H1 (cell line): ENCODE measurements around the gene ZNF548. TPM values are rescaled to one million over a fixed set of nuclear protein-coding genes. Genes with fewer than 3 reads are reported as not detected.

ENCODE experiments used
- CTCF ChIA-PET: fragments of 300-600 bp; sonication (Branson Sonifier 250); formaldehyde crosslinking; loops from one replicate; lab custom pipeline; 2021; ENCODE audit not compliant: partially characterized antibody; lab: Charles Lee
- POLR2A ChIA-PET: fragments of 300-600 bp; sonication (Branson Sonifier 250); formaldehyde crosslinking; loops from one replicate; lab custom pipeline; 2021; ENCODE audit warnings: inconsistent platforms; ENCODE audit not compliant: partially characterized antibody; lab: Charles Lee
- DNase-seq, 2 experiments: peaks; one replicate each; pipeline versions ENCODE4 v3.0.0 to v3.0.0-alpha.2; 2010 to 2022; ENCODE audit warnings: low spot score in 2 of 2, low read depth in 1 of 2, mixed read lengths in 1 of 2
- FAIRE-seq: peaks from 2 replicates; lab custom pipeline; 2011; peaks lifted over from hg19 to GRCh38; lab: Jason Lieb, UNC
- H2AFZ ChIP-seq: 2 replicates; pipeline ENCODE4 v1.8.1; 2012; ENCODE audit warnings: low read length, inconsistent platforms
- H2AK5ac ChIP-seq: 2 replicates; pipeline ENCODE4 v1.6.1; 2013; ENCODE audit warnings: low read depth, low read length
- H2BK120ac ChIP-seq: replicated peaks from 2 replicates; pipeline ENCODE3; 2013; ENCODE audit warnings: low read depth, low read length, inconsistent platforms
- H2BK12ac ChIP-seq: 2 replicates; pipeline ENCODE4 v1.6.1; 2013; ENCODE audit warnings: low read depth, low read length
- H2BK15ac ChIP-seq: 2 replicates; pipeline ENCODE4 v1.6.1; 2013; ENCODE audit warnings: low read length
- H2BK20ac ChIP-seq: 2 replicates; pipeline ENCODE4 v1.6.1; 2013; ENCODE audit warnings: low read length
- H2BK5ac ChIP-seq: 2 replicates; pipeline ENCODE4 v1.6.1; 2013; ENCODE audit warnings: low read depth, low read length
- H3K14ac ChIP-seq: 2 replicates; pipeline ENCODE4 v1.6.1; 2013; ENCODE audit warnings: inconsistent platforms; ENCODE audit not compliant: insufficient read length
- H3K18ac ChIP-seq: 2 replicates; pipeline ENCODE4 v1.6.1; 2013; ENCODE audit warnings: low read length; ENCODE audit errors: extremely low read depth
- H3K23ac ChIP-seq: 2 replicates; pipeline ENCODE4 v1.6.1; 2013; ENCODE audit warnings: inconsistent platforms; ENCODE audit not compliant: insufficient read length
- H3K23me2 ChIP-seq: 2 replicates; pipeline ENCODE4 v1.6.1; 2013; ENCODE audit warnings: low read depth, low read length
- H3K27ac ChIP-seq: 2 replicates; pipeline ENCODE4 v1.6.1; 2011; ENCODE audit warnings: low read depth, low read length, inconsistent platforms
- H3K27me3 ChIP-seq, 4 experiments: replicated peaks in 1 of 4; 1 replicate in 1 of 4; 2 replicates in 3 of 4; pipeline versions ENCODE4 v1.6.1 to v1.8.1; 2011 to 2013; ENCODE audit warnings: low read length in 3 of 4, mild to moderate bottlenecking in 3 of 4, inconsistent platforms in 2 of 4, mixed read lengths in 2 of 4, moderate library complexity in 1 of 4; ENCODE audit not compliant: control insufficient read depth in 3 of 4, insufficient read depth in 3 of 4; ENCODE audit errors: extremely low read depth in 1 of 4
- H3K36me3 ChIP-seq, 4 experiments: 2 replicates each; pipeline versions ENCODE4 v1.6.1 to v1.8.1; 2011 to 2013; ENCODE audit warnings: mild to moderate bottlenecking in 4 of 4, low read length in 3 of 4, moderate library complexity in 2 of 4, control low read depth in 1 of 4, inconsistent platforms in 1 of 4; ENCODE audit not compliant: insufficient read depth in 4 of 4, control insufficient read depth in 2 of 4
- H3K4ac ChIP-seq: replicated peaks from 2 replicates; pipeline ENCODE3; 2013; ENCODE audit warnings: low read length, low read depth, mixed read lengths, inconsistent platforms; ENCODE audit not compliant: insufficient read length
- H3K4me1 ChIP-seq, 4 experiments: replicated peaks in 1 of 4; 1 replicate in 1 of 4; 2 replicates in 3 of 4; pipeline versions ENCODE4 v1.6.1 to v1.8.1; 2011 to 2013; ENCODE audit warnings: low read length in 3 of 4, inconsistent platforms in 2 of 4, mixed read lengths in 1 of 4; ENCODE audit not compliant: insufficient read depth in 4 of 4, control insufficient read depth in 3 of 4
- H3K4me2 ChIP-seq, 2 experiments: 2 replicates each; pipeline versions ENCODE4 v1.6.1 to v1.8.1; 2011 to 2013; ENCODE audit warnings: low read depth in 2 of 2, low read length in 2 of 2, control low read depth in 1 of 2, inconsistent platforms in 1 of 2, mild to moderate bottlenecking in 1 of 2; ENCODE audit not compliant: insufficient read depth in 1 of 2
- H3K4me3 ChIP-seq, 4 experiments: fragments of 200-600, 300-600 bp in 1 of 4; sonication (generic), shearing (Covaris generic), sonication (Bioruptor Twin) in 1 of 4; 2 replicates each; pipeline versions ENCODE4 v1.5.1 to v1.8.1; 2011 to 2016; ENCODE audit warnings: low read length in 4 of 4, low read depth in 3 of 4, control low read depth in 2 of 4, inconsistent platforms in 2 of 4, mild to moderate bottlenecking in 2 of 4, mixed read lengths in 1 of 4, moderate library complexity in 1 of 4; ENCODE audit not compliant: insufficient read depth in 2 of 4; ENCODE audit errors: extremely low read depth in 1 of 4
- H3K56ac ChIP-seq: replicated peaks from 2 replicates; pipeline ENCODE3; 2013; ENCODE audit warnings: low read depth, mild to moderate bottlenecking, mixed read lengths, low read length, inconsistent platforms; ENCODE audit not compliant: insufficient read length
- H3K79me1 ChIP-seq: 2 replicates; pipeline ENCODE4 v1.6.1; 2013; ENCODE audit warnings: low read depth, low read length, control low read depth
- H3K79me2 ChIP-seq, 2 experiments: 2 replicates each; pipeline versions ENCODE4 v1.6.1 to v1.8.1; 2012 to 2013; ENCODE audit warnings: low read length in 2 of 2, mild to moderate bottlenecking in 2 of 2, inconsistent platforms in 1 of 2; ENCODE audit not compliant: insufficient read depth in 2 of 2, control insufficient read depth in 1 of 2
- H3K9ac ChIP-seq, 4 experiments: replicated peaks in 1 of 4; 1 replicate in 1 of 4; 2 replicates in 3 of 4; pipeline versions ENCODE4 v1.6.1 to v1.8.1; 2011 to 2013; ENCODE audit warnings: low read depth in 3 of 4, low read length in 3 of 4, control low read depth in 2 of 4, mild to moderate bottlenecking in 2 of 4, moderate library complexity in 2 of 4, inconsistent platforms in 1 of 4; ENCODE audit errors: extremely low read depth in 1 of 4
- H3K9me3 ChIP-seq, 2 experiments: 2 replicates each; pipeline versions ENCODE4 v1.6.1 to v1.8.1; 2012 to 2013; ENCODE audit warnings: mild to moderate bottlenecking in 2 of 2, moderate library complexity in 2 of 2, control low read depth in 1 of 2, inconsistent platforms in 1 of 2, low read depth in 1 of 2, low read length in 1 of 2, mixed read lengths in 1 of 2; ENCODE audit not compliant: insufficient read depth in 2 of 2
- H4K20me1 ChIP-seq, 2 experiments: replicated peaks in 1 of 2; 2 replicates each; pipeline versions ENCODE3 to v1.8.1; 2011 to 2013; ENCODE audit warnings: inconsistent platforms in 2 of 2, low read length in 2 of 2, mild to moderate bottlenecking in 1 of 2; ENCODE audit not compliant: insufficient read depth in 2 of 2, control insufficient read depth in 1 of 2
- H4K5ac ChIP-seq: 2 replicates; pipeline ENCODE4 v1.6.1; 2013; ENCODE audit warnings: low read length, low read depth, mixed read lengths, inconsistent platforms; ENCODE audit not compliant: insufficient read length
- H4K8ac ChIP-seq: 2 replicates; pipeline ENCODE4 v1.8.0; 2013; ENCODE audit warnings: mild to moderate bottlenecking, moderate library complexity, low read length, inconsistent platforms; ENCODE audit not compliant: insufficient read depth; ENCODE audit errors: extremely low read depth
- H4K91ac ChIP-seq: replicated peaks from 2 replicates; pipeline ENCODE3; 2013; ENCODE audit warnings: low read length, mixed read lengths, inconsistent platforms; ENCODE audit not compliant: insufficient read length
- BCL11A ChIP-seq, 2 experiments: IDR thresholded peaks; one replicate each; pipeline ENCODE4 v1.6.1; 2011; ENCODE audit warnings: low read depth in 2 of 2, low read length in 2 of 2, mild to moderate bottlenecking in 2 of 2
- CTCF ChIP-seq, 3 experiments: IDR thresholded peaks; 1 replicate in 2 of 3; 2 replicates in 1 of 3; pipeline versions ENCODE4 v1.5.1 to v1.6.1; 2011; ENCODE audit warnings: low read length in 3 of 3, mild to moderate bottlenecking in 3 of 3, inconsistent platforms in 2 of 3, low read depth in 1 of 3, moderate library complexity in 1 of 3; ENCODE audit not compliant: insufficient read depth in 1 of 3; ENCODE audit errors: control extremely low read depth in 1 of 3
- RAD21 ChIP-seq, 2 experiments: IDR thresholded peaks in 1 of 2; conservative IDR thresholded peaks in 1 of 2; 2 replicates each; pipeline ENCODE4 v1.6.1; 2011; ENCODE audit warnings: low read depth in 2 of 2, low read length in 2 of 2, improper control_type of control experiment in 1 of 2, inconsistent platforms in 1 of 2, mild to moderate bottlenecking in 1 of 2, moderate library complexity in 1 of 2
- WGBS, 2 experiments: shearing (Covaris generic) in 1 of 2; methylation state at CpG; one replicate each; pipeline versions ENCODE4 v1.1.6 to v1.1.7; 2013 to 2015; ENCODE audit warnings: low lambda C conversion rate in 2 of 2, mixed read lengths in 2 of 2, inconsistent platforms in 1 of 2, low coverage in 1 of 2, missing lambda C conversion rate in 1 of 2; ENCODE audit not compliant: insufficient replicate concordance in 2 of 2, insufficient coverage in 1 of 2, insufficient read length in 1 of 2; ENCODE audit errors: extremely low coverage in 1 of 2, missing lambda C conversion rate in 1 of 2; 5-methylcytosine and 5-hydroxymethylcytosine counted together
- polyA plus RNA-seq, 7 experiments: library from polyadenylated mRNA; depleted of rRNA in 3 of 7; stranded (reverse) in 5 of 7; unstranded in 2 of 7; fragments of >200 nt in 5 of 7; fragments of 200-250 nt in 2 of 7; gene quantifications; 1 replicate in 5 of 7; 2 replicates in 1 of 7; 4 replicates in 1 of 7; pipeline versions ENCODE4 v1.2.1 to v1.2.3, GENCODE V29; 2011 to 2013; ENCODE audit warnings: missing spikeins in 2 of 7, mixed read lengths in 2 of 7
- total RNA-seq: library from RNA; stranded (reverse); fragmentation: NEBNext Ultra II Directional; extraction: Animal tissue kit (Norgen Biotek cat#: 25700); gene quantifications from 2 replicates; pipeline ENCODE4 v1.2.1, GENCODE V29; 2021

The ZNF548 gene
- total and polyA plus RNA-seq, 2 of the 8 experiments (the other 6 are each of a cell fraction or from before 2014, with no cell fraction given), result 7.4 to 9.9 TPM

DNA sequence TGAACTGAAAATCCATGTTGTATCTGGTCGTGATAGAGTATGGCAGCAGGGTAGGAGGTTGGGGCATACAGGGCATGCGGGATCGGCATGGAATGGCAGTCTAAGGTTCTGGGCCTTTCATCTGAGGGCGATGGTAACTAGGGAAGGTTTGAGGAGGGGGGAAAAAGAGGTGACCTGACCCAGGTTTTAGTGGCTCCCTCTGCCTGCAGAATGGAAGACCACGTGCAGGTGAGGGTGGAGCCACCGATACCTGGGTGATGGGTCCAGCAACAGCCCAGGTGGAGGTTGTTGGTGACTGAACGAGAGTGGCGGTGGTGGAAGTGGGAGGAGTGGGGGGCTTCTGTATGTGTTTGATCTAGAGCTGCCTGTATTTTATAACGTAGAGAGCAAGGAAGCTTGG lies 49.3 kb downstream of the ZNF548 start:
- Histone ChIP-seq H3K36me3 (peaks cover 5 to 15% (median 12%) of the 10 kb centered on the region in 4 experiments; a peak in 7 of 8 replicates), H3K4me1 (peaks cover 0 to 7% (median under 1%) of the 10 kb centered on the region in 4 experiments; a peak in 2 of 7 replicates), H2BK20ac (no peak overlapping the region), H3K14ac (no peak overlapping the region), H4K20me1 (peaks cover 0 to 14% of the 10 kb centered on the region in 2 experiments), H2BK120ac (no peak overlapping the region), H3K79me1 (peaks cover 26% of the 10 kb centered on the region), H2BK12ac (no peak overlapping the region), H2BK5ac (no peak overlapping the region), H3K23me2 (peaks cover 4% of the 10 kb centered on the region), H3K4ac (no peak overlapping the region), H4K91ac (no peak overlapping the region), H4K5ac (no peak overlapping the region), H3K18ac (no peak overlapping the region), H4K8ac (no peak overlapping the region), H3K9me3 (no peaks in the 10 kb centered on the region; a peak in 1 of 4 replicates), H2AK5ac (no peak overlapping the region), H3K56ac (no peak overlapping the region), H2AFZ (no peak overlapping the region), H3K79me2 (peaks cover 27 to 72% of the 10 kb centered on the region in 2 experiments), H3K23ac (no peak overlapping the region), H3K9ac (no peak overlapping the region), H2BK15ac (no peak overlapping the region), H3K27me3 (no peaks in the 10 kb centered on the region), H3K4me3 (no peak overlapping the region), H3K27ac (no peak overlapping the region), H3K4me2 (no peak overlapping the region)
- ChIA-PET CTCF (interaction anchor here (0.7 to 1.7 kb wide), 3 partner anchors 12 to 33 kb away, joined by 4 to 7 read pairs (median 5); no protein-coding TSS in a partner anchor), POLR2A (interaction anchor here (7.0 kb wide), 1 partner anchor 13 kb away, joined by 49 read pairs; no protein-coding TSS in a partner anchor)
- TF ChIP-seq BCL11A (IDR thresholded peaks at IDR 0.05; ENCODE audit: low read depth in 2 of 2, low read length in 2 of 2) (no peak), RAD21 (IDR thresholded peaks at IDR 0.05 in 1 of 2, conservative IDR thresholded peaks at IDR 0.05 in 1 of 2; ENCODE audit: low read depth in 2 of 2, low read length in 2 of 2) (0 out of 4 replicates have a peak, but pooled peaks have one; percentile 5 to 15), CTCF (IDR thresholded peaks at IDR 0.05; ENCODE audit: control extremely low read depth in 1 of 3, insufficient read depth in 1 of 3, low read depth in 1 of 3, low read length in 3 of 3) (peak; percentile 17 to 51 (median 43); a peak in 3 of 4 replicates)
- DNase-seq (peak in 1 of 2 experiments; percentile 47), FAIRE-seq (no peak)
- WGBS, 2 experiments, result 86% methylated on average over 8 of the region's 9 CpGs; no CpG with 5 or more reads in 1 of the 2 experiments
